Loucy (cell line): ENCODE results near the gene EFTUD2.

Experiments
- CTCF ChIP-seq: fragments of 200-600 bp; sonication (generic); conservative IDR thresholded peaks from 2 replicates; pipeline ENCODE4 v1.5.1; 2014; ENCODE audit warnings: mild to moderate bottlenecking, antibody characterized with exemption, low read length
- EZH2phosphoT487 ChIP-seq: fragments of 200-600 bp; IDR thresholded peaks from 2 replicates; pipeline ENCODE4 v1.6.1; 2018; ENCODE audit warnings: antibody characterized with exemption, mild to moderate bottlenecking, moderate library complexity, borderline replicate concordance

- no peak for TF ChIP-seq CTCF
- TF ChIP-seq EZH2phosphoT487, result no peak
These were observed 16.9 kb upstream of the EFTUD2 start for GRCh38 chr17:44915862-44916780.
